K562 (cell line): Measurements from ENCODE around the gene ZNF747. TPM values are rescaled to one million over a fixed set of nuclear protein-coding genes. Genes with fewer than 3 reads are reported as not detected.

Experiments
- ATAC-seq: fragments of 200-7000 bp; cut with Tn5 transposase; 3 replicates; pipeline ENCODE4 v1.9.1; 2020; ENCODE audit warnings: moderate library complexity
- BruUV-seq: library from RNA; stranded (reverse); fragments of 400-500 nt; replicated peaks from 2 replicates; lab custom pipeline; 2021; lab: Mats Ljungman, UMichigan
- CTCF ChIA-PET: fragments of 300-600 bp; formaldehyde crosslinking; extraction: SDS; loops from one replicate; lab custom pipeline; 2021; ENCODE audit warnings: low intra/inter-chr PET ratio; lab: Yijun Ruan, JAX
- POLR2A ChIA-PET: fragments of 300-600, 350-650 bp; sonication (Branson Sonifier 250); formaldehyde crosslinking; extraction: SDS; loops from one replicate; lab custom pipeline; 2021; ENCODE audit warnings: antibody characterized with exemption, inconsistent platforms; lab: Yijun Ruan, JAX
- DNase-seq, 4 experiments: peaks; one replicate each; pipeline versions ENCODE4 v3.0.0 to v3.0.0-alpha.2; 2011 to 2018; ENCODE audit warnings: low spot score in 3 of 4, mixed read lengths in 3 of 4; ENCODE audit errors: extremely low read depth in 1 of 4
- FAIRE-seq: peaks from 2 replicates; lab custom pipeline; 2011; peaks lifted over from hg19 to GRCh38; lab: Jason Lieb, UNC
- H2AFZ ChIP-seq: 2 replicates; pipeline ENCODE4 v1.6.0; 2011; ENCODE audit warnings: low read depth, low read length, control low read depth, inconsistent platforms
- H3K27ac ChIP-seq: fragments of 200-600 bp; 3 replicates; pipeline ENCODE4 v1.8.0; 2011; ENCODE audit warnings: low read depth, mild to moderate bottlenecking, control low read depth, inconsistent platforms, low read length, moderate library complexity, mixed read lengths; ENCODE audit errors: extremely low read depth
- H3K27me3 ChIP-seq, 2 experiments: fragments of 300-600 bp in 1 of 2; 2 replicates in 1 of 2; 3 replicates in 1 of 2; pipeline versions ENCODE4 v1.6.0 to v1.8.0; 2011; ENCODE audit warnings: inconsistent platforms in 2 of 2, low read length in 2 of 2, mild to moderate bottlenecking in 1 of 2, mixed read lengths in 1 of 2, moderate library complexity in 1 of 2; ENCODE audit not compliant: control insufficient read depth in 2 of 2, insufficient read depth in 2 of 2
- H3K36me3 ChIP-seq: fragments of 300-600 bp; 3 replicates; pipeline ENCODE4 v1.8.0; 2011; ENCODE audit warnings: mild to moderate bottlenecking, low read length, inconsistent platforms; ENCODE audit not compliant: control insufficient read depth, insufficient read depth
- H3K4me1 ChIP-seq, 2 experiments: fragments of 200-600 bp in 1 of 2; replicated peaks in 1 of 2; 2 replicates in 1 of 2; 3 replicates in 1 of 2; pipeline versions ENCODE4 v1.5.1 to v1.8.0; 2011; ENCODE audit warnings: inconsistent platforms in 2 of 2, low read length in 2 of 2, mild to moderate bottlenecking in 1 of 2, mixed read lengths in 1 of 2, moderate library complexity in 1 of 2; ENCODE audit not compliant: control insufficient read depth in 2 of 2, insufficient read depth in 2 of 2
- H3K4me2 ChIP-seq: 2 replicates; pipeline ENCODE4 v1.6.1; 2011; ENCODE audit warnings: low read length, control low read depth, inconsistent platforms, mixed read lengths; ENCODE audit not compliant: insufficient read depth
- H3K4me3 ChIP-seq: fragments of 200-600 bp; sonication (generic), shearing (Covaris generic); 2 replicates; pipeline ENCODE4 v1.5.1; 2016; ENCODE audit warnings: control low read depth, inconsistent platforms
- H3K79me2 ChIP-seq: fragments of 200-600 bp; 3 replicates; pipeline ENCODE4 v1.8.0; 2011; ENCODE audit warnings: low read length, inconsistent platforms; ENCODE audit not compliant: control insufficient read depth, insufficient read depth
- H3K9ac ChIP-seq, 2 experiments: 2 replicates each; pipeline versions ENCODE4 v1.6.0 to v1.6.1; 2011; ENCODE audit warnings: low read depth in 2 of 2, low read length in 2 of 2, control low read depth in 1 of 2, inconsistent platforms in 1 of 2, mild to moderate bottlenecking in 1 of 2, mixed read lengths in 1 of 2; ENCODE audit not compliant: insufficient read depth in 1 of 2
- H3K9me1 ChIP-seq: one replicate; pipeline ENCODE4 v1.6.0; 2011; ENCODE audit warnings: inconsistent platforms, mild to moderate bottlenecking, low read length, moderate library complexity; ENCODE audit not compliant: control insufficient read depth, insufficient read depth
- H3K9me3 ChIP-seq: replicated peaks from 2 replicates; pipeline ENCODE4 v1.5.1; 2011; ENCODE audit warnings: low read depth, low read length, inconsistent platforms; ENCODE audit not compliant: control insufficient read depth, insufficient read depth
- H4K20me1 ChIP-seq: replicated peaks from 2 replicates; pipeline ENCODE4 v1.6.1; 2011; ENCODE audit warnings: low read length, inconsistent platforms, mixed read lengths; ENCODE audit not compliant: control insufficient read depth, insufficient read depth
- CHCHD3 ChIP-seq: fragments of 250-450 bp; sonication (Bioruptor Pico); IDR thresholded peaks from 2 replicates; pipeline ENCODE4 v2.1.2; 2022; ENCODE audit warnings: mild to moderate bottlenecking
- FOXA3 ChIP-seq, 2 experiments: fragments of 450-650 bp in 1 of 2; sonication (generic) in 1 of 2; formaldehyde crosslinking; IDR thresholded peaks in 1 of 2; conservative IDR thresholded peaks in 1 of 2; 2 replicates each; pipeline versions ENCODE4 v1.4.0 to v1.8.0; 2020 to 2022; ENCODE audit warnings: mild to moderate bottlenecking in 2 of 2, missing genetic modification reagents in 1 of 2
- MAFK ChIP-seq: IDR thresholded peaks from 2 replicates; pipeline ENCODE4 v1.6.1; 2011; ENCODE audit warnings: low read length, improper control_type of control experiment
- NCOA4 ChIP-seq: fragments of 450-650 bp; IDR thresholded peaks from 2 replicates; pipeline ENCODE4 v1.6.1; 2018; ENCODE audit warnings: mild to moderate bottlenecking; ENCODE audit not compliant: partially characterized antibody
- NFRKB ChIP-seq: fragments of 450-650 bp; IDR thresholded peaks from 2 replicates; pipeline ENCODE4 v1.6.1; 2016; ENCODE audit warnings: low read depth
- NR2F6 ChIP-seq: fragments of 450-650 bp; formaldehyde crosslinking; IDR thresholded peaks from 2 replicates; pipeline ENCODE4 v1.4.0; 2020; ENCODE audit warnings: mild to moderate bottlenecking
- NRF1 ChIP-seq, 2 experiments: fragments of 450-650 bp; IDR thresholded peaks in 1 of 2; conservative IDR thresholded peaks in 1 of 2; 2 replicates each; pipeline ENCODE4 v1.6.1; 2014; ENCODE audit warnings: mild to moderate bottlenecking in 2 of 2
- SMAD3 ChIP-seq: fragments of 450-650 bp; formaldehyde crosslinking; conservative IDR thresholded peaks from 2 replicates; pipeline ENCODE4 v1.4.0; 2020; ENCODE audit warnings: mild to moderate bottlenecking
- TRIM24 ChIP-seq, 2 experiments: fragments of 450-650 bp; IDR thresholded peaks; 2 replicates each; pipeline ENCODE4 v1.6.1; 2016
- ZBTB9 ChIP-seq: fragments of 450-650 bp; formaldehyde crosslinking; IDR thresholded peaks from 2 replicates; pipeline ENCODE4 v1.4.0; 2020; ENCODE audit warnings: mild to moderate bottlenecking, moderate library complexity
- ZNF217 ChIP-seq: sonication (generic); formaldehyde crosslinking; IDR thresholded peaks from 2 replicates; pipeline ENCODE4 v1.8.0; 2022; ENCODE audit warnings: mild to moderate bottlenecking, missing genetic modification reagents
- WGBS: fragments of 100-300 bp; shearing (Covaris generic); methylation state at CpG from one replicate; pipeline ENCODE4 v1.1.6; 2016; ENCODE audit warnings: low coverage, mixed read lengths; ENCODE audit not compliant: insufficient coverage; ENCODE audit errors: missing lambda C conversion rate; 5-methylcytosine and 5-hydroxymethylcytosine counted together
- in situ Hi-C: fragments of 300-500 bp; cut with MboI; formaldehyde crosslinking; loops from 4 replicates; pipeline ENCODE4 v1.15.0; 2018; ENCODE audit warnings: inconsistent platforms, mixed read lengths
- intact Hi-C: fragments of 100-400 bp; cut with micrococcal nuclease; formaldehyde crosslinking; loops from 2 replicates; pipeline ENCODE4 v1.14.2; 2022
- polyA plus RNA-seq, 8 experiments: library from polyadenylated mRNA; depleted of rRNA in 4 of 8; stranded (reverse) in 5 of 8; unstranded in 3 of 8; fragments of >200 nt; fragmentation: Nextera tagmentation in 2 of 8; fragmentation: Illumina TruSeq in 1 of 8; extraction: Ambion mirVana in 2 of 8; extraction: Trizol in 1 of 8; gene quantifications; 2 replicates each; pipeline versions ENCODE4 v1.2.1 to v1.2.3, GENCODE V29; 2011 to 2014; ENCODE audit warnings: inconsistent platforms in 1 of 8, missing spikeins in 1 of 8
- total RNA-seq, 7 experiments: library from RNA; depleted of rRNA in 6 of 7; stranded (reverse); fragments of >200 nt in 6 of 7; fragmentation: Illumina TruSeq in 2 of 7; extraction: Trizol in 2 of 7; gene quantifications; 2 replicates each; pipeline versions ENCODE4 v1.2.1 to v1.2.3, GENCODE V29; 2011 to 2021; ENCODE audit warnings: low replicate concordance in 1 of 7
- TF ChIP-seq, protein P1 (sequence below): fragments of 450-650 bp; formaldehyde crosslinking; IDR thresholded peaks from 2 replicates; pipeline ENCODE4 v1.4.0; 2022; ENCODE audit warnings: missing genetic modification characterization
- TF ChIP-seq, protein P2 (sequence below): fragments of 450-650 bp; formaldehyde crosslinking; IDR thresholded peaks from 2 replicates; pipeline ENCODE4 v1.4.0; 2020; ENCODE audit warnings: mild to moderate bottlenecking, moderate library complexity
- TF ChIP-seq, protein P3 (sequence below): sonication (generic); formaldehyde crosslinking; IDR thresholded peaks from 2 replicates; pipeline ENCODE4 v1.8.0; 2022; ENCODE audit warnings: mild to moderate bottlenecking, missing genetic modification reagents

The ZNF747 gene
- total and polyA plus RNA-seq, 9 of the 15 experiments (the other 6 are each of a cell fraction or from before 2014, with no cell fraction given), result 0.14 to 3.3 (median 1.5) TPM

DNA sequence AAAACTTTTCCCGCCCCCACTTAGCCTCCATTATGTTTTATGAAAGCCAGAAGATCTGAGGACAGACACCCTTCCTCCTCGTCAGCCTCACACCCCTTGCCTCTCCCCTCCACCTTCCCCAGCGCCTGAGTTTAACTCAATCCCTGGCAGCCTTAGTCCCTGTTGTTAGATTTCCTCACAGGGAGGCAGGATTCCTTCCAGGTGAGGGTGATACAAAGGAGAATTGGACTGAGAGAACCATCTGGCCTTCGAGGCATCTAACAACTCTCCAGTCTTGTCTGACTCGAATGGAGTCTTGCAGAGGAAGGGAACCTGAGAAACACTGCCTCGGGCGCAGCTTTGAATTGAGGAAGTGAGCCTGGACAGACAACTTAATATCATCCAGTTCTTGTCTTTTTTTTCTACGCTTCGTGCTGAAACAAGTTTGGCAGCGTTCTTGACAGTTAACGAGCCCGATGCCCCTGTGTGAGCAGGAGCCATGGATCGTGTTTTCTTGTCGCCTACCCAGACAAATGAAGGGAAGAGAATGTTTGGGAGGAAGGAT is 7.0 kb downstream of the ZNF747 start:
- POLR2A ChIA-PET, result interaction anchor here (0.6 to 1.7 kb wide), 12 partner anchors 8 to 82 kb away, joined by 3 to 11 read pairs (median 5); partner anchors contain the start of genes SEPHS2 and ZNF688
- peak overlapping the region; percentile 97 for H3K27ac ChIP-seq
- H3K79me2 ChIP-seq, result peaks cover 19% of the 10 kb centered on the region
- ATAC-seq (no peak), DNase-seq (no peak), FAIRE-seq (no peak)
- BruUV-seq, result TSS peak; percentile 73
- CTCF ChIA-PET, result interaction anchor here (0.6 kb wide), 1 partner anchor 84 kb away, joined by 3 read pairs; no protein-coding TSS in a partner anchor
- 31% methylated on average over 13 of the region's 14 CpGs for WGBS
- peak overlapping the region; percentile 16 to 79; a peak in 3 of 4 replicates for H3K9ac ChIP-seq
- peaks cover 17% of the 10 kb centered on the region; the same call in 2 of the 3 replicates for H3K36me3 ChIP-seq
- H3K9me3 ChIP-seq, result no peaks in the 10 kb centered on the region
- peak overlapping the region; percentile 64 for H2AFZ ChIP-seq
- no peaks in the 10 kb centered on the region for H3K9me1 ChIP-seq
- H4K20me1 ChIP-seq, result no peaks in the 10 kb centered on the region
- H3K27me3 ChIP-seq, result no peaks in the 10 kb centered on the region
- H3K4me3 ChIP-seq, result peak overlapping the region; percentile 78
- intact Hi-C loops (loop anchor here (2.0 to 5.0 kb wide), 3 partner anchors 35 to 83 kb away; partner anchors contain the start of gene SEPHS2), in situ Hi-C loops (no loop called here)
- H3K4me2 ChIP-seq, result peak overlapping the region; percentile 68
- peaks cover 34 to 71% of the 10 kb centered on the region in 2 experiments; a peak in 4 of 5 replicates for H3K4me1 ChIP-seq
- no peak for TF ChIP-seq FOXA3 (CRISPR knock-in tag; conservative IDR thresholded peaks at IDR 0.05 in 1 of 2, IDR thresholded peaks at IDR 0.05 in 1 of 2)
- peak; percentile 60 for TF ChIP-seq ZBTB9 (CRISPR knock-in tag)
- TF ChIP-seq SMAD3 (CRISPR knock-in tag), result 0 out of 2 replicates have a peak, but pooled peaks have one; percentile 24
- TF ChIP-seq, protein P1, sequence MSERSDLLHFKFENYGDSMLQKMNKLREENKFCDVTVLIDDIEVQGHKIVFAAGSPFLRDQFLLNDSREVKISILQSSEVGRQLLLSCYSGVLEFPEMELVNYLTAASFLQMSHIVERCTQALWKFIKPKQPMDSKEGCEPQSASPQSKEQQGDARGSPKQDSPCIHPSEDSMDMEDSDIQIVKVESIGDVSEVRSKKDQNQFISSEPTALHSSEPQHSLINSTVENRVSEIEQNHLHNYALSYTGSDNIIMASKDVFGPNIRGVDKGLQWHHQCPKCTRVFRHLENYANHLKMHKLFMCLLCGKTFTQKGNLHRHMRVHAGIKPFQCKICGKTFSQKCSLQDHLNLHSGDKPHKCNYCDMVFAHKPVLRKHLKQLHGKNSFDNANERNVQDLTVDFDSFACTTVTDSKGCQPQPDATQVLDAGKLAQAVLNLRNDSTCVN (CRISPR knock-in tag), result peak; percentile 64; the same call in 1 of the 2 replicates
- no peak for TF ChIP-seq CHCHD3
- no peak for TF ChIP-seq NRF1 (conservative IDR thresholded peaks at IDR 0.05 in 1 of 2, IDR thresholded peaks at IDR 0.05 in 1 of 2)
- no peak for TF ChIP-seq MAFK
- TF ChIP-seq, protein P2, sequence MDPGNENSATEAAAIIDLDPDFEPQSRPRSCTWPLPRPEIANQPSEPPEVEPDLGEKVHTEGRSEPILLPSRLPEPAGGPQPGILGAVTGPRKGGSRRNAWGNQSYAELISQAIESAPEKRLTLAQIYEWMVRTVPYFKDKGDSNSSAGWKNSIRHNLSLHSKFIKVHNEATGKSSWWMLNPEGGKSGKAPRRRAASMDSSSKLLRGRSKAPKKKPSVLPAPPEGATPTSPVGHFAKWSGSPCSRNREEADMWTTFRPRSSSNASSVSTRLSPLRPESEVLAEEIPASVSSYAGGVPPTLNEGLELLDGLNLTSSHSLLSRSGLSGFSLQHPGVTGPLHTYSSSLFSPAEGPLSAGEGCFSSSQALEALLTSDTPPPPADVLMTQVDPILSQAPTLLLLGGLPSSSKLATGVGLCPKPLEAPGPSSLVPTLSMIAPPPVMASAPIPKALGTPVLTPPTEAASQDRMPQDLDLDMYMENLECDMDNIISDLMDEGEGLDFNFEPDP, result 0 out of 2 replicates have a peak, but pooled peaks have one; percentile 45
- no peak for TF ChIP-seq NFRKB
- 0 out of 2 replicates have a peak, but pooled peaks have one; percentile 77 for TF ChIP-seq NR2F6
- TF ChIP-seq NCOA4, result no peak
- TF ChIP-seq, protein P3, sequence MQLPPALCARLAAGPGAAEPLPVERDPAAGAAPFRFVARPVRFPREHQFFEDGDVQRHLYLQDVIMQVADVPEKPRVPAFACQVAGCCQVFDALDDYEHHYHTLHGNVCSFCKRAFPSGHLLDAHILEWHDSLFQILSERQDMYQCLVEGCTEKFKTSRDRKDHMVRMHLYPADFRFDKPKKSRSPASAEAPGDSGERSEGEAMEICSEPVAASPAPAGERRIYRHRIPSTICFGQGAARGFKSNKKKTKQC (CRISPR knock-in tag), result no peak
- no peak for TF ChIP-seq TRIM24 (IDR thresholded peaks at IDR 0.05)
- TF ChIP-seq ZNF217 (CRISPR knock-in tag), result no peak
